Left colon (tissue), 2 donors: ENCODE measurements around the gene EYA2. TPM values are rescaled to one million over a fixed set of nuclear protein-coding genes. Genes with fewer than 3 reads are reported as not detected.

ENCODE experiments used
- ATAC-seq: fragments of 200-7000 bp; cut with Tn5 transposase; one replicate; pipeline ENCODE4 v1.9.1; 2020; ENCODE audit warnings: mild to moderate bottlenecking, moderate library complexity
- DNase-seq, 2 donors: peaks; one replicate each; pipeline ENCODE4 v3.0.0-alpha.2; 2020
- intact Hi-C, 2 donors: fragments of 100-400 bp; cut with DNase I in 1 of 2; cut with micrococcal nuclease in 1 of 2; formaldehyde crosslinking; loops; one replicate each; pipeline versions ENCODE4 v1.11.2 to v1.14.0; 2022; cut with DNase I, micrococcal nuclease
- total RNA-seq, 2 donors: library from RNA; stranded (reverse); fragmentation: NEBNext Ultra II Directional; extraction: Animal tissue kit (Norgen Biotek cat#: 25700); gene quantifications; one replicate each; pipeline ENCODE4 v1.2.1, GENCODE V29; 2021
- donor health status: DM: no; HTN: no; CAD: no.
- donor health status: DM: yes; HTN: yes; CAD: no.

The EYA2 gene
- total RNA-seq, 2 donors from 2014 or later, result 12.2 to 21.0 TPM

DNA sequence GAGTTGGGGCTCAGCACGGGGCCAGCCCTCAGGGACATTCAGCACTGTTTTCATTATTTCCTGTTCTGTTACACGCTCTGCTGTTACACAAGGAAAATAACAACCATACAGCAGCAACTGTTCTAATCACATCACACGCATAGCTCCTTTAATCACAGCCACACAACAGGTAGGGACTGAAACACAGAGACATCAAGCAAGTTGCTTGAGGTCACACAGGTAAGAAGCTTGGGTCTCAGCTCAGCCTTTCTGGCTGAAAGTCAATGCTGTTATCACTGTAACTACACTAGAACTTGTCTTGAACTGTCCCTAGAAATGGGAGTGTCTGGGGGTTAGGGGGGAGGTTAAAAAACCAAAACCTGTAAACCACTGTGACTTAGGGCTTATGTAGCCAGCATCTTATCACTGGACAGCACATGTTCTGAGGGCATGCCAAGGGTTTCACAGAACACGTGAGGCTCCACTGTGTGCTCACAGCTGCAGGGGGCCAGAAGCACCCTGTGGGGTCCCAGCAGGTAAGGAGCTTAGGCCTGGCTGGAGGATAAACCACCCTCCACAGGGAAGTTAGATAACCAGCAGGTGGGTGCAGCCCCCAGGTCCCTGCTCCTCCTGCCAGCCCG lies 146.0 kb downstream of the EYA2 start:
- intact Hi-C loops, result no loop called here
- DNase-seq (no peak), ATAC-seq (no peak)

- no peak for ATAC-seq
- DNase-seq, result no peak
- intact Hi-C loops, result no loop called here
Measured at GRCh38 chr20:47041396-47041899, 146.8 kb downstream of the EYA2 start.

- intact Hi-C loops, result no loop called here
- ATAC-seq (no peak), DNase-seq (no peak)
Measured at GRCh38 chr20:47042464-47042863, 147.8 kb downstream of the EYA2 start.

GRCh38 chr20:47043086-47043485 lies 148.4 kb downstream of the EYA2 start:
- DNase-seq, result no peak
- intact Hi-C loops, result no loop called here
- no peak for ATAC-seq

DNA sequence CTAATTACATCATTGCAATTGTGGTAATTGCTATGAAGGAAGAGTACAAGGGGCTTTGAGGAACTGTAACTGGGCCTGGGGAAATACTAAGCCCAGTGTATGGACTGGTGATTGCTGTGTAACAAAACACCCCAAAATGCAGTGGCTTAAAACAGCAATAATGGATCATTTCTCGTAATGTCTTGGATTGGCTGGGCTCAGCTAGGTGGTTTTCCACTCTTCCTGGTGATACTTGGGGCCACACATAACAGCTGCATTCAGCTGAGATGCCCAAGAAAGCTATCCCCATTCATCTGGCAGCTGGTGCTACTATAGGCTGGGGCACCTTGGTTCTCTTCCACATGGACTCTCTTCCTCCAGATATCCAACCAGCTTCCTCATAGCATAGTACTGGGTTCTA lies 150.3 kb downstream of the EYA2 start:
- ATAC-seq (no peak), DNase-seq (no peak)
- intact Hi-C loops, result no loop called here

- DNase-seq (no peak), ATAC-seq (no peak)
- intact Hi-C loops, result no loop called here
Measured at GRCh38 chr20:47048054-47048453, 153.4 kb downstream of the EYA2 start.

DNA sequence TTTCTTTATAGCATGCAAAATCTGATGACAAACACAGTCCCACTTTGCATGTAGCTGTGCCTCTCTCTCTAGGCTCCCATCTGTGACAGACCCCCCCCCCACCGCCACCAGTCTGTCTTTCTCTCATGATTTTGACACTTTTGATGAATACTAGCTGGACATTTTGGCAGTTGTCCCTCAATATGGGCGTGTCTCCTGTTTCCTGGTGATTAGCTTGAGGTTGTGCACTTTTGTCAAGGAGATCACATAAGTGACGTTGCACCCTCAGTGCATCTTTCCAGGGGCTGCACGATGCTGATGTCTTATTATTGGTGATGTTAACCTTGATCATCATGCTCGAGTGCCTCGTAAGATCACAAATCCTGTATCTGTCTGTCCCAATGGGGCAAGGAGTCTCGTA lies 155.1 kb downstream of the EYA2 start:
- intact Hi-C loops, result no loop called here
- no peak for DNase-seq
- ATAC-seq, result no peak

DNA sequence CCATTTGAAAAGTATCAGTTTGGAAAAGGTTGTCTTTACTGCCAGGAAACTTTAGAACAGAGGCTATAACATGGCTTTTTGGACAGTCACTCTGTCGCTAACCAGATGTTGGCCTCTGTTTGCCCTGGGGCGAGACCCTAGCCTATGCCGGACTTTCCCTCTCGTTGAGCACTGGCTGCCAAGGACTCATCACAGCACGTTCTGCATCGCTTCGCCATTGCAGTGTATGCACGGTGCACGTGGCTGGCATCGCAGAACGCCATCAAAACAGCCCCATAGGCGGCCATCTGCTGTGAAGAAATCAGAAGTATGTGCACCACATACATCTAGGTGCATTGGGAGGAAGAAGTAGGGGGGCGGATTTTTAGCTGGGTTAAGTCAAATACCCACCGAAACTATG lies 156.4 kb downstream of the EYA2 start:
- DNase-seq, result no peak
- no peak for ATAC-seq
- intact Hi-C loops, result no loop called here

- no peak for ATAC-seq
Measured at GRCh38 chr20:47051936-47052526, 157.4 kb downstream of the EYA2 start.

GRCh38 chr20:47054506-47054905 lies 159.9 kb downstream of the EYA2 start:
- ATAC-seq (no peak), DNase-seq (no peak)
- intact Hi-C loops, result no loop called here

More at GRCh38 chr20:47051936-47052526, 157.4 kb downstream of the EYA2 start:
- no peak for DNase-seq
- intact Hi-C loops, result no loop called here

GRCh38 chr20:47054945-47055344 lies 160.3 kb downstream of the EYA2 start:
- intact Hi-C loops, result no loop called here
- no peak for ATAC-seq

GRCh38 chr20:47055699-47056369 lies 161.2 kb downstream of the EYA2 start:
- DNase-seq, result no peak
- peak; percentile 96 for ATAC-seq
- intact Hi-C loops, result no loop called here

More at GRCh38 chr20:47054945-47055344, 160.3 kb downstream of the EYA2 start:
- no peak for DNase-seq

GRCh38 chr20:47057661-47058060 lies 163.0 kb downstream of the EYA2 start:
- no peak for ATAC-seq
- intact Hi-C loops, result no loop called here

DNA sequence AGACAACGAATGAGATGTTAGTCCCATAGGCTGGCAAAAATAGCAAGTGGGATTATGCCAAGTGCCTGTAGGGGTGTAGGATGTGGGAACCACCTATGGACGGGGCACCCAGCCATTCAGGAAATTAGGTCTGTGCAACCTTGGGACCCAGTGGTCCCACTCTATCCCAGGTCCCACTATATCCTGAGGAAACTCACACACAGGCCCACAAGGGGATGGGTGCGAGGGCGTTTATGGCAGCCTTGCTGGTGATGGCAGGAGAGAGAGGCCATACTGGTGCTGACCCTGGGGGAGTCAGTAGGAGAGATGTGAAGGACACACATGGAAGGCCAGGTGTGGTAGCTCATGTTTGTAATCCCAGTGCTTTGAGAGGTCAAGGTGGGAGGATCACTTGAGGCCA lies 163.6 kb downstream of the EYA2 start:
- no peak for ATAC-seq
- intact Hi-C loops, result no loop called here
- DNase-seq, result no peak

More at GRCh38 chr20:47057661-47058060, 163.0 kb downstream of the EYA2 start:
- no peak for DNase-seq

GRCh38 chr20:47059536-47059935 lies 164.9 kb downstream of the EYA2 start:
- intact Hi-C loops, result no loop called here
- DNase-seq (no peak), ATAC-seq (no peak)

DNA sequence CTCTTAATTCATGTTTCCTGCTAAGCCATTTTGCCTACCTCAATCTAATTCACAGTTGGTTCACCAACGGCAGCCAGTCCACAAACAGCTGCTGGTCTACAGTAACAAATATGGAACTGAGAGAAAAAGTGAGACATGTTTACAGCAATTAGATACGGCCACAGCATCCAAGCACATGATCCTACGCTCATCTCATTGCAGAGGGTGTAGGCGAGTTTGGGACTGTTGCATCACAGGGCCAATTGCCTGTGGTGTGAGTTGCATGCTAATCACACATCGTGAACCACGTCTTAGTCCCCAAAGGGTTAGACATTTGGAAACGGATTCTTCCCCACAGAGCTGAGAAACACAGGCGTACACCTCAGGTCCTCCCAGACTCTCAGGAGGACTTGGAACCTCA lies 166.9 kb downstream of the EYA2 start:
- intact Hi-C loops, result no loop called here
- DNase-seq (no peak), ATAC-seq (no peak)

GRCh38 chr20:47062226-47062890 lies 167.7 kb downstream of the EYA2 start:
- ATAC-seq, result no peak
- no peak for DNase-seq
- intact Hi-C loops, result no loop called here

DNA sequence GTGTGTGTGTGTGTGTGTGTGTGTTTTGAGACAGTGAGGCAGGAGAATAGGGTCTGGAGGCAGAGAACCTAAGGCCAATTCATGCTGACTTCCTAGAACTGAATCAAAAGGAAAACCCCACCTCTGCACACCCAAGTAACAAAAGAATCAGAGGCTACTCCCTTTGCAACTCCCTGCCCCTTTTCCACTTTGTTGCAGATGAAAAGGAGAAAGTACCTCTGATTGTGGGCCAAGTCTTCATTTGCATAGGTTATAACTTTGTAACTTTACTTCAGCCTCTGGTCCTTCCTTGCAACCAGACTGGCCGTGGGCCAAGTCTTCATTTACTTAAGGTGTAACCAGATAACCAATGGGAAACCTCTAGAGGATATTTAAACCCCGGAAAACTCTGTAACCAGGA lies 168.8 kb downstream of the EYA2 start:
- intact Hi-C loops, result no loop called here
- peak; percentile 89 to 93 for DNase-seq
- peak; percentile 93 for ATAC-seq

DNA sequence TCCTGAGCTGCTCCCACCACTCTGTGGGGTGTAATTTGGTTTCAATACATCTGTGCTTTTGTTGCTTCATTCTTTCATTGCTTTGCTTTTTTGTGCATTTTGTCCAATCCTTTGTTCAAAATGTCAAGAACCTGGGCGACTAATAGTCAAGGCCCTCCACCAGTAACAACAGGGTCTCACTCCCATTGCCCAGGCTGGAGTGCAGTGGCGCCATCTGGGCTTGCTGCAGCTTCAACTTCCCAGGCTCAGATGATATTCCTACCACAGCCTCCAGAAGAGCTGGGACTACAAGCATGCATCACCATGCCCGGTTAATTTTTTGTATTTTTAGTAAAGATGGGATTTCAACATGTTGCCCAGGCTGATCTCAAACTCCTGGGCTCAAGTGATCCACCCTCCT lies 169.2 kb downstream of the EYA2 start:
- DNase-seq (no peak), ATAC-seq (no peak)
- intact Hi-C loops, result no loop called here
